ENCODE data around the gene DUSP16.

Gene DUSP16

GRCh38 chr12:12467688-12468261 lies 94.9 kb downstream of the DUSP16 start:
- DNase-seq (ENCODE audit: low read depth): no peak

- no peak for DNase-seq (ENCODE audit: low read depth)
Measured at GRCh38 chr12:12467264-12467663, 95.4 kb downstream of the DUSP16 start.

GRCh38 chr12:12466157-12466556 lies 96.5 kb downstream of the DUSP16 start:
- no peak for DNase-seq (ENCODE audit: low read depth)

GRCh38 chr12:12465522-12465921 lies 97.1 kb downstream of the DUSP16 start:
- DNase-seq (ENCODE audit: low read depth): no peak

GRCh38 chr12:12461923-12462315 lies 100.7 kb downstream of the DUSP16 start:
- DNase-seq (ENCODE audit: low read depth): no peak

- no peak for DNase-seq (ENCODE audit: low read depth)
Measured at GRCh38 chr12:12460935-12461922, 101.4 kb downstream of the DUSP16 start.

- DNase-seq (ENCODE audit: low read depth): no peak
Measured at GRCh38 chr12:12456637-12457036, 106.0 kb downstream of the DUSP16 start.

- DNase-seq (ENCODE audit: low read depth): no peak
Measured at GRCh38 chr12:12454315-12454714, 108.3 kb downstream of the DUSP16 start.

GRCh38 chr12:12453635-12454034 lies 109.0 kb downstream of the DUSP16 start:
- DNase-seq (ENCODE audit: low read depth): no peak

- DNase-seq (ENCODE audit: low read depth): no peak
Measured at GRCh38 chr12:12452326-12452902, 110.2 kb downstream of the DUSP16 start.

- no peak for DNase-seq (ENCODE audit: low read depth)
Measured at GRCh38 chr12:12451098-12451497, 111.6 kb downstream of the DUSP16 start.

- DNase-seq (ENCODE audit: low read depth): no peak
Measured at GRCh38 chr12:12450043-12450471, 112.6 kb downstream of the DUSP16 start.

GRCh38 chr12:12449533-12450025 lies 113.1 kb downstream of the DUSP16 start:
- DNase-seq (ENCODE audit: low read depth): no peak

- no peak for DNase-seq (ENCODE audit: low read depth)
Measured at GRCh38 chr12:12447837-12448236, 114.8 kb downstream of the DUSP16 start.

- DNase-seq (ENCODE audit: low read depth): no peak
Measured at GRCh38 chr12:12447236-12447635, 115.4 kb downstream of the DUSP16 start.

- no peak for DNase-seq (ENCODE audit: low read depth)
Measured at GRCh38 chr12:12446786-12447185, 115.9 kb downstream of the DUSP16 start.

GRCh38 chr12:12445882-12446181 lies 116.8 kb downstream of the DUSP16 start:
- DNase-seq (ENCODE audit: low read depth): no peak

GRCh38 chr12:12445165-12445881 lies 117.3 kb downstream of the DUSP16 start:
- no peak for DNase-seq (ENCODE audit: low read depth)

GRCh38 chr12:12443431-12443878 lies 119.2 kb downstream of the DUSP16 start:
- DNase-seq (ENCODE audit: low read depth): no peak

- no peak for DNase-seq (ENCODE audit: low read depth)
Measured at GRCh38 chr12:12442548-12443071, 120.1 kb downstream of the DUSP16 start.

GRCh38 chr12:12441843-12442461 lies 120.7 kb downstream of the DUSP16 start:
- DNase-seq (ENCODE audit: low read depth): no peak

GRCh38 chr12:12441429-12441807 lies 121.2 kb downstream of the DUSP16 start:
- DNase-seq (ENCODE audit: low read depth): no peak
